ENCODE measurements around the gene FAM229A. TPM values are rescaled to one million over a fixed set of nuclear protein-coding genes. Genes with fewer than 3 reads are reported as not detected.

The FAM229A gene
- total RNA-seq, 4 donors from 2014 or later: 1.4 to 7.1 (median 3.2) TPM

GRCh38 chr1:32377541-32378220, 15.4 kb upstream of the FAM229A start:
- TF ChIP-seq CTCF (IDR thresholded peaks at IDR 0.05): no peak
- 84 to 92% methylated on average over 12 of the region's 12 CpGs for WGBS, 2 donors
- Histone ChIP-seq H3K4me3 (no peak overlapping the region), H3K27me3 (no peaks in the 10 kb centered on the region), H3K36me3 (peaks cover 37 to 100% (median 71%) of the 10 kb centered on the region in 3 donors), H3K9me3 (no peaks in the 10 kb centered on the region), H3K4me1 (no peaks in the 10 kb centered on the region), H3K27ac (no peak overlapping the region)
- DNase-seq: no peak
- intact Hi-C loops (cut with DNase I): no loop called here

- no peaks in the 10 kb centered on the region for H3K27me3 ChIP-seq
- H3K27ac ChIP-seq: no peak overlapping the region
- H3K9me3 ChIP-seq: no peaks in the 10 kb centered on the region
- 87 to 96% methylated on average over 4 to 5 of the region's 11 CpGs for WGBS, 2 donors
- no peak for DNase-seq
- TF ChIP-seq POLR2A (IDR thresholded peaks at IDR 0.05) (no peak), CTCF (IDR thresholded peaks at IDR 0.05) (no peak)
- intact Hi-C loops (cut with DNase I): no loop called here
- H3K4me1 ChIP-seq: no peaks in the 10 kb centered on the region
- H3K36me3 ChIP-seq: peaks cover 36 to 100% (median 65%) of the 10 kb centered on the region in 3 donors
- no peak overlapping the region for H3K4me3 ChIP-seq
Measured at GRCh38 chr1:32376199-32376598, 13.9 kb upstream of the FAM229A start.

GRCh38 chr1:32373996-32374592, 11.8 kb upstream of the FAM229A start:
- DNase-seq: no peak
- 35 to 41% methylated on average over 1 of the region's 1 CpG for WGBS, 2 donors
- Histone ChIP-seq H3K36me3 (peaks cover 33 to 99% (median 51%) of the 10 kb centered on the region in 3 donors), H3K9me3 (no peaks in the 10 kb centered on the region), H3K27me3 (no peaks in the 10 kb centered on the region), H3K4me1 (no peaks in the 10 kb centered on the region), H3K4me3 (no peak overlapping the region), H3K27ac (no peak overlapping the region)
- intact Hi-C loops (cut with DNase I): no loop called here
- no peak for TF ChIP-seq POLR2A (IDR thresholded peaks at IDR 0.05)
- no peak for TF ChIP-seq CTCF (IDR thresholded peaks at IDR 0.05)

GRCh38 chr1:32372149-32372756, 10.0 kb upstream of the FAM229A start:
- no peak for DNase-seq
- Histone ChIP-seq H3K4me1 (no peaks in the 10 kb centered on the region), H3K36me3 (peaks cover 27 to 99% (median 48%) of the 10 kb centered on the region in 3 donors), H3K9me3 (no peaks in the 10 kb centered on the region), H3K27ac (no peak overlapping the region), H3K27me3 (no peaks in the 10 kb centered on the region), H3K4me3 (no peak overlapping the region)
- no peak for TF ChIP-seq POLR2A (IDR thresholded peaks at IDR 0.05)
- peak in 1 of 6 experiments; percentile 17 for TF ChIP-seq CTCF (IDR thresholded peaks at IDR 0.05)
- intact Hi-C loops (cut with DNase I): no loop called here
- 81 to 89% methylated on average over 5 of the region's 5 CpGs for WGBS, 2 donors

All from esophagus squamous epithelium (tissue), 5 donors.